ENCODE data around the gene NDUFA7. TPM values are rescaled to one million over a fixed set of nuclear protein-coding genes. Genes with fewer than 3 reads are reported as not detected.

Gene NDUFA7
- total and polyA plus RNA-seq, 12 donors: 5.3 to 502 (median 78.2) TPM

DNA sequence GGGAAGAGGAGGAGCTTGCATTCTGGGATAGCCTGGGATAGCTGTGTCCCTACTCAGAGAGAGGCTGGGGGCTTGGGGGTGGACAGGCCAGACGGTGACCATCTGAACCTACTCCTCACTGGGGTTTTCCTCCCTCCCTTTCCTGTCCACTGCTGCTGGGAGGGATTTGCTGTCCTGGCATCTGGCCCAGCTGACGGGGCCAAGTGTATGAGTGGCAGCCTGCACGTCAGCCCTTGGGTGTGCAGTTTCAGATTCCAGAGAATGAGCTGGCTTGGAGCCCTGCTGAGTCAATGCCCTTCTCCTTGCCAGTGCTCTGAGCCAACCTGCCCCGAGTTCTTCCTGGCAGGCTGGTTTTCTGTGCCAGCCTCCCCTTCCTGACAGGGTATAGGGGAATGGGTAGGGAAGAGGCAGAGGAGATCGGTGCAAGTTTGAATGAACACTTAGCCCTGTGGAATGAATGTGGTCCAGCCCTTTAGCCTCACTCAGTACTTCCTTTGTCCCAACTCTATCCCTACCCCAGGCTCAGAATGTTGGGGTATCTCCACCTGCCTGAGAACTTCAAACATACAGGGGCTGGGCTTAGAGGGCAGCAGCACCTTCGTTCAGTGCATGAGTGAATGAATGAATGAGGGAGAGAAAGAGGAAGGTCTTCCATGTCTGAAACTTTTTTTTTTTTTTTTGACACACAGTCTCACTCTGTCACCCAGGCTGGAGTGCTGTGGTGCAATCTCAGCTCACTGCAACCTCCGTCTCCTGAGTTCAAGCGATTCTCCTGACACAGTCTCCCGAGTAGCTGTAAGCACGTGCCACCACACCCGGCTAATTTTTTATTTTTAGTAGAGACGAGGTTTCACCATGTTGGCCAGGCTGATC lies 41.0 kb upstream of the NDUFA7 start:
- DNase-seq: peak; percentile 96 to 99 (median 98)
- no peaks in the 10 kb centered on the region for H3K9me3 ChIP-seq (replicated peaks in 1 of 3)
- TF ChIP-seq, protein P1, sequence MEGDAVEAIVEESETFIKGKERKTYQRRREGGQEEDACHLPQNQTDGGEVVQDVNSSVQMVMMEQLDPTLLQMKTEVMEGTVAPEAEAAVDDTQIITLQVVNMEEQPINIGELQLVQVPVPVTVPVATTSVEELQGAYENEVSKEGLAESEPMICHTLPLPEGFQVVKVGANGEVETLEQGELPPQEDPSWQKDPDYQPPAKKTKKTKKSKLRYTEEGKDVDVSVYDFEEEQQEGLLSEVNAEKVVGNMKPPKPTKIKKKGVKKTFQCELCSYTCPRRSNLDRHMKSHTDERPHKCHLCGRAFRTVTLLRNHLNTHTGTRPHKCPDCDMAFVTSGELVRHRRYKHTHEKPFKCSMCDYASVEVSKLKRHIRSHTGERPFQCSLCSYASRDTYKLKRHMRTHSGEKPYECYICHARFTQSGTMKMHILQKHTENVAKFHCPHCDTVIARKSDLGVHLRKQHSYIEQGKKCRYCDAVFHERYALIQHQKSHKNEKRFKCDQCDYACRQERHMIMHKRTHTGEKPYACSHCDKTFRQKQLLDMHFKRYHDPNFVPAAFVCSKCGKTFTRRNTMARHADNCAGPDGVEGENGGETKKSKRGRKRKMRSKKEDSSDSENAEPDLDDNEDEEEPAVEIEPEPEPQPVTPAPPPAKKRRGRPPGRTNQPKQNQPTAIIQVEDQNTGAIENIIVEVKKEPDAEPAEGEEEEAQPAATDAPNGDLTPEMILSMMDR (IDR thresholded peaks at IDR 0.05): no peak
- TF ChIP-seq POLR2A (IDR thresholded peaks at IDR 0.05): no peak
- H3K27ac ChIP-seq: peak overlapping the region; percentile 52 to 95 (median 70)
- WGBS, 4 donors: 21 to 28% (median 24%) methylated on average over 11 to 12 of the region's 12 CpGs
- H3K4me1 ChIP-seq (replicated peaks in 1 of 2): peaks cover 29 to 33% of the 10 kb centered on the region in 2 donors
- no peaks in the 10 kb centered on the region for H3K36me3 ChIP-seq (replicated peaks in 1 of 2)
- intact Hi-C loops (cut with DNase I): no loop called here
- no peak overlapping the region for H3K4me3 ChIP-seq
- no peaks in the 10 kb centered on the region for H3K27me3 ChIP-seq

DNA sequence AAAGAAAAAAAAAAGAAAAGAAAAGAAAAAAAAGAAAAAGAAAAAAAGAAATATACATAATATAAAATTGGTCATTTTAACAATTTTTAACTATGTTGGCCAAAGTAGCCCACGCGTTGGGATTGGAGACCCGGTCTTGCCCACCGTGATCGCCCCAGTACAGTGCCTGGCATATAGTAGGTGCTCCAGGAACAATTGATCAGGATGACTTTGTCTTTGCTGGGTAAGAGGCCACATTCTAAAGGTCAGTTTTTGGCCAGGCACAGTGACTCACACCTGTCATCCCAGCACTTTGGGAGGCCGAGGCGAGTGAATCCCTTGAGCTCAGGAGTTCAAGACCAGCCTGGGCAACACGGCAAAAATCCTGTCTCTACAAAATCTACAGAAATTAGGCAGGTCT lies 39.0 kb upstream of the NDUFA7 start:
- no peak for TF ChIP-seq POLR2A (IDR thresholded peaks at IDR 0.05)
- TF ChIP-seq, protein P1 (IDR thresholded peaks at IDR 0.05): no peak
- H3K4me3 ChIP-seq: no peak overlapping the region
- H3K27me3 ChIP-seq: no peaks in the 10 kb centered on the region
- no peaks in the 10 kb centered on the region for H3K36me3 ChIP-seq (replicated peaks in 1 of 2)
- H3K27ac ChIP-seq: no peak overlapping the region
- intact Hi-C loops (cut with DNase I): no loop called here
- no peak for DNase-seq
- H3K4me1 ChIP-seq (replicated peaks in 1 of 2): peaks cover 30 to 36% of the 10 kb centered on the region in 2 donors
- H3K9me3 ChIP-seq (replicated peaks in 1 of 3): no peaks in the 10 kb centered on the region
- WGBS, 4 donors: 71 to 82% (median 72%) methylated on average over 5 to 8 of the region's 8 CpGs

DNA sequence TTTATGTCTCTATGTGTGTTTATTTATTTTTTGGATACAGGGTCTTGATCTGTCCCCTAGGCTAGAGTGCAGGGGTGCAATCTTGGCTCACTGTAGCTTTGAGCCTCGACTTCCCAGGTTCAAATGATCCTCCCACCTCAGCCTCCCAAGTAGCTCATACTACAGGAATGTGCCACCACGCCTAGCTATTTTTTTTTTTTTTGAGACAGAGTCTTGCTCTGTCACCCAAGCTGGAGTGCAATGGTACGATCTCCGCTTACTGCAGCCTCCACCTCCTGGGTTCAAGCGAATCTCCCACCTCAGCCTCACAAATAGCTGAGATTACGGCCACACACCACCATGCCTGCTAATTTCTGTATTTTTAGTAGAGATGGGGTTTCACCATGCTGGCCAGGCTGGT lies 37.8 kb upstream of the NDUFA7 start:
- Histone ChIP-seq H3K27ac (no peak overlapping the region), H3K9me3 (replicated peaks in 1 of 3) (no peaks in the 10 kb centered on the region), H3K27me3 (no peaks in the 10 kb centered on the region), H3K36me3 (replicated peaks in 1 of 2) (no peaks in the 10 kb centered on the region), H3K4me1 (replicated peaks in 1 of 2) (peaks cover 23 to 42% of the 10 kb centered on the region in 2 donors), H3K4me3 (no peak overlapping the region)
- intact Hi-C loops (cut with DNase I): loop anchor here (5.0 to 10.0 kb wide), 3 partner anchors 38 to 226 kb away; partner anchors contain the start of gene PRAM1 (in 1 of the 2)
- no peak for DNase-seq
- 79 to 87% (median 84%) methylated on average over 6 of the region's 6 CpGs for WGBS, 4 donors
- TF ChIP-seq, protein P1 (IDR thresholded peaks at IDR 0.05): no peak
- TF ChIP-seq POLR2A (IDR thresholded peaks at IDR 0.05): no peak

DNA sequence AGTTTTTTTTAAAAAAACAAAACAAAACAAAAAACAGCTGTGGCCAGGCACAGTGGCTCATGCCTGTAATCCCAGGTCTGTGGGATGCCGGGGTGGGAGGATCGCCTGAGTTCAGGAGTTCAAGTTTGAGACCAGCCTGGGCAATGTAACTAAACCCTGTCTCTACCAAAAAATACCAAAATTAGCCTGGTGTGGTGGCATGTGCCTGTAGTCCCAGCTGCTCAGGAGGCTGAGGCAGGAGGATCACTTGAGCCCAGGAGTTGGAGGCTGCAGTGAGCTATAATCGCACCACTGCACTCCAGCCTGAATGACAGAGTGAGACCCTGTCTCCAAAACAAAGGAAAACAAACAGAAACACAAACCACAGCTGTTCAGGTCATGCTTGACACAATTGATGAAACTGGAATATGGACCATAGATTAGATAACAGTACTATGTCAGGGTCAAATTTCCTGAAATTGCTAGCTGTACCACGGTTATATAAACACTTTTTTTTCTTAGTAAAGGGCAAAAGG lies 35.9 kb upstream of the NDUFA7 start:
- H3K4me1 ChIP-seq (replicated peaks in 1 of 2): peaks cover 5 to 27% of the 10 kb centered on the region in 2 donors
- 68 to 75% (median 70%) methylated on average over 4 of the region's 4 CpGs for WGBS, 4 donors

More for the DNA sequence above, 35.9 kb upstream of the NDUFA7 start:
- DNase-seq: no peak
- peak overlapping the region in 1 of 5 donors; percentile 33 for H3K27ac ChIP-seq
- intact Hi-C loops (cut with DNase I): loop anchor here (5.0 to 10.0 kb wide), 3 partner anchors 40 to 228 kb away; partner anchors contain the start of gene PRAM1 (in 1 of the 2)
- no peaks in the 10 kb centered on the region for H3K27me3 ChIP-seq
- TF ChIP-seq POLR2A (IDR thresholded peaks at IDR 0.05): no peak
- TF ChIP-seq, protein P1 (IDR thresholded peaks at IDR 0.05): no peak
- H3K36me3 ChIP-seq (replicated peaks in 1 of 2): no peaks in the 10 kb centered on the region
- H3K9me3 ChIP-seq (replicated peaks in 1 of 3): no peaks in the 10 kb centered on the region
- H3K4me3 ChIP-seq: no peak overlapping the region

Measured in adrenal gland (tissue), 12 donors.